ENCODE data around the gene HOXB2. TPM values are rescaled to one million over a fixed set of nuclear protein-coding genes. Genes with fewer than 3 reads are reported as not detected.

Gene HOXB2
- total RNA-seq, 1 donor from 2014 or later, result 1.9 TPM

DNA sequence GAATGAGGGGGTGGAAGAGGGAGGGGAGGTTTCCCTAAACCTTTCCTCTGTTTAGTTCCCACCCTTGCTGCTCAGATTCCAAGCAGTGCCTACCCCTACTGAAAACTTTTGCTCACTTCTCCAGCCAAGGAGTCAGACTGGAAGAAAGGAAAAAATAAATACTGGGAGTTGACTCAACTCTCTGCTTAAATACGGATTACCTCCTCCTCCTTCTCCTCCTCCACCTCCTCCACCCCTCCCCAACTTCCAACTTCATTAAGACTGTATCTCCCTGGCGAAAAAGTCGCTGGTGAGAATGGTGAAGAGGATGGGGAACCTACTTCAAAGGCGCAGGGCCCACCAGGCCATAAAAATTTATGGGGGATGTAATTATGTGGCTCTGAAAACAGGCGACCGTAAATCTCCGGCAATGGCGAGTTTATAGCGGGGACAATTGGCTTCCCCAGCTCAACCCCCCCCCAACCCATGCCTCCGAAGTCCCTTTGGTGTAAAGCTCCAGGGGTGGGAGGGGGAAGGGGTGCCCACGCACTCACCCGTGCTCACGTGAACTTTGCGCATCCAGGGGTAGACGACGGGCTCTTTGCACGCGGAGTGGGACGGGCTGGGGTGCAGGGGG lies 32.5 kb upstream of the HOXB2 start:
- TF ChIP-seq, protein P1, sequence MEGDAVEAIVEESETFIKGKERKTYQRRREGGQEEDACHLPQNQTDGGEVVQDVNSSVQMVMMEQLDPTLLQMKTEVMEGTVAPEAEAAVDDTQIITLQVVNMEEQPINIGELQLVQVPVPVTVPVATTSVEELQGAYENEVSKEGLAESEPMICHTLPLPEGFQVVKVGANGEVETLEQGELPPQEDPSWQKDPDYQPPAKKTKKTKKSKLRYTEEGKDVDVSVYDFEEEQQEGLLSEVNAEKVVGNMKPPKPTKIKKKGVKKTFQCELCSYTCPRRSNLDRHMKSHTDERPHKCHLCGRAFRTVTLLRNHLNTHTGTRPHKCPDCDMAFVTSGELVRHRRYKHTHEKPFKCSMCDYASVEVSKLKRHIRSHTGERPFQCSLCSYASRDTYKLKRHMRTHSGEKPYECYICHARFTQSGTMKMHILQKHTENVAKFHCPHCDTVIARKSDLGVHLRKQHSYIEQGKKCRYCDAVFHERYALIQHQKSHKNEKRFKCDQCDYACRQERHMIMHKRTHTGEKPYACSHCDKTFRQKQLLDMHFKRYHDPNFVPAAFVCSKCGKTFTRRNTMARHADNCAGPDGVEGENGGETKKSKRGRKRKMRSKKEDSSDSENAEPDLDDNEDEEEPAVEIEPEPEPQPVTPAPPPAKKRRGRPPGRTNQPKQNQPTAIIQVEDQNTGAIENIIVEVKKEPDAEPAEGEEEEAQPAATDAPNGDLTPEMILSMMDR (IDR thresholded peaks at IDR 0.05; ENCODE audit: borderline replicate concordance), result no peak
- H3K36me3 ChIP-seq, result no peaks in the 10 kb centered on the region
- intact Hi-C loops (cut with micrococcal nuclease), result no loop called here
- H3K27me3 ChIP-seq (ENCODE audit: low read depth), result peaks cover 100% of the 10 kb centered on the region
- peaks cover 26% of the 10 kb centered on the region for H3K4me1 ChIP-seq
- H3K27ac ChIP-seq (replicated peaks), result peak overlapping the region; percentile 71
- DNase-seq, result no peak
- peak overlapping the region; percentile 62 for H3K4me3 ChIP-seq
- no peaks in the 10 kb centered on the region for H3K9me3 ChIP-seq (replicated peaks)

DNA sequence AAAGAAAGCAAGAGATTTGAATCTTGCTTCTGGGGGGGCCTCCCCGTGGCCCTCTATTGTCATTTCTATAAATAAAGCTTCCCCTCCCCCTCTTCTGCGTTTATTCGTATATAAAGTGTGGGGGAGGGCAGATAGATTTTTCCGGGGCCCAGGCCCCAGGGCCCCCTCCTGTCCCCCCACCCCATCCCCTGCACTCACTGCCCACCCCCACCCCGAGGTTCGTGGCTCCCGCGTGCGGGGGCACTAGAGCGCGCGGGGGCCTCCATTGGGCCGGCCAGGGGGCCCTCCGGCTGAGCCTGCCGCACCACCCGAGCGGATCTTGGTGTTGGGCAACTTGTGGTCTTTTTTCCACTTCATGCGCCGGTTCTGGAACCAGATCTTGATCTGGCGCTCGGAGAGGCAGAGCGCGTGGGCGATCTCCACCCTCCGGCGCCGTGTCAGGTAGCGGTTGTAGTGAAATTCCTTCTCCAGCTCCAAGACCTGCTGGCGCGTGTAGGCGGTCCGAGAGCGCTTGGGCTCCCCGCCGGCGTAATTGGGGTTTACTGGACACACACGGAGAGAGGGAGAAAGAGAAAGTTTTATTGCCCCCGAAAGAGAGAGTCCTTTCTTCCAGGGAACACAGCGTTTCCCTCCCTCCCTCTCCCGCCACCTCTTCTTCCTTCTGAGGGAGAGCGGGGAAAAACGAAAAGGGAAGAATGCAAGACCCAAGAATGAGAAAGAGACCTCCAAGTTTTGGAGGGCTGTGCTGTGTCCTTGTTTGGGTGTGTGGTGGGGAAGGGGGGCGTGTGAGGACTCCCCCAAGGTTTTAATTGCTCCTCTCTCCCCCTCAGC lies 31.8 kb upstream of the HOXB2 start:
- Histone ChIP-seq H3K27ac (replicated peaks) (peak overlapping the region; percentile 71), H3K9me3 (replicated peaks) (no peaks in the 10 kb centered on the region), H3K27me3 (ENCODE audit: low read depth) (peaks cover 100% of the 10 kb centered on the region), H3K36me3 (no peaks in the 10 kb centered on the region), H3K4me3 (peak overlapping the region; percentile 62), H3K4me1 (peaks cover 26% of the 10 kb centered on the region)
- TF ChIP-seq, protein P1 (IDR thresholded peaks at IDR 0.05; ENCODE audit: borderline replicate concordance), result no peak
- intact Hi-C loops (cut with micrococcal nuclease), result no loop called here
- DNase-seq, result no peak

DNA sequence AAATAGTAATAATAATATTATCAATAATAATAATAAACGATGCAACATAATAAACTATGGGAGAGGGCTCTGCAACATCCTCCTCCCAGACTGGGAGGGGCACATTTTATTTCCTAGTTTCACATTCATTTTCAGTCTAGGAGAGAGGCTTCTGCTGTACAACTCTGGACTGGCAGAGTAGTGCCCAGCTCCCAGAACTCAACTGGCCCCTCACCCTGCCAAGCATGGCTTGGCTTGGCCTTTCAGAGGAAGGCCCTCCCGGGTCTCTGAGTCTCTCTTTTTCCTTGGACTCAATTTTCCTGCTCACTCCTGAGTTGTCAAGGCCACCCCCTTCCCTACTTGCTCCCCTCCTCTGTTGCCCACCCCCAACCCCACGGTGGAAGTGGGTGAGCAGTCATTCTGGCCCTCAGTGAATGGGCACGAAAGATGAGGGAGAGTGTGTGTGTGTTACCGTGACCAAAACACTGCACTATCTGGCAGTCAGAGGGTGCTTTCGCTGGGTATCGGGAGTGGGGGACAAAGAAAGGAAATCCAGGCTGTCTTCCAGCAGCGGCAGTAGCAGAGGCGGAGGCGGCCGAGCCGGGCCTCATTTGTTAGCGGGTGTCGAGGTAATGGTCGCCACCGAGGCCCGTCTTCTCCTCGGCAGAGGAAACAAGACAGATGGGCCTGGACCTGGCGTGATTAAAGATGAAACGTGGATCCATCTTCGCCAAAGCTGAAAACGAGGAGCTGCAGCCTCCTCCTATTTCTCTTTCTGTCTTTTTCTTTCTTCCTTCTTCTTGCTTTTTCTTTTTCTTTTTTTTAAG lies 31.0 kb upstream of the HOXB2 start:
- no peaks in the 10 kb centered on the region for H3K9me3 ChIP-seq (replicated peaks)
- peak overlapping the region; percentile 62 for H3K4me3 ChIP-seq
- H3K27ac ChIP-seq (replicated peaks), result peak overlapping the region; percentile 71
- DNase-seq, result no peak
- peaks cover 26% of the 10 kb centered on the region for H3K4me1 ChIP-seq
- no peaks in the 10 kb centered on the region for H3K36me3 ChIP-seq
- H3K27me3 ChIP-seq (ENCODE audit: low read depth), result peaks cover 100% of the 10 kb centered on the region
- TF ChIP-seq, protein P1 (IDR thresholded peaks at IDR 0.05; ENCODE audit: borderline replicate concordance), result no peak
- intact Hi-C loops (cut with micrococcal nuclease), result no loop called here

- Histone ChIP-seq H3K27ac (replicated peaks) (no peak overlapping the region), H3K9me3 (replicated peaks) (no peaks in the 10 kb centered on the region), H3K27me3 (ENCODE audit: low read depth) (peaks cover 100% of the 10 kb centered on the region), H3K36me3 (no peaks in the 10 kb centered on the region), H3K4me3 (no peak overlapping the region), H3K4me1 (peaks cover 26% of the 10 kb centered on the region)
- TF ChIP-seq, protein P1 (IDR thresholded peaks at IDR 0.05; ENCODE audit: borderline replicate concordance), result no peak
- no peak for DNase-seq
- intact Hi-C loops (cut with micrococcal nuclease), result no loop called here
Observed at GRCh38 chr17:48575066-48575582, 30.2 kb upstream of the HOXB2 start.

DNA sequence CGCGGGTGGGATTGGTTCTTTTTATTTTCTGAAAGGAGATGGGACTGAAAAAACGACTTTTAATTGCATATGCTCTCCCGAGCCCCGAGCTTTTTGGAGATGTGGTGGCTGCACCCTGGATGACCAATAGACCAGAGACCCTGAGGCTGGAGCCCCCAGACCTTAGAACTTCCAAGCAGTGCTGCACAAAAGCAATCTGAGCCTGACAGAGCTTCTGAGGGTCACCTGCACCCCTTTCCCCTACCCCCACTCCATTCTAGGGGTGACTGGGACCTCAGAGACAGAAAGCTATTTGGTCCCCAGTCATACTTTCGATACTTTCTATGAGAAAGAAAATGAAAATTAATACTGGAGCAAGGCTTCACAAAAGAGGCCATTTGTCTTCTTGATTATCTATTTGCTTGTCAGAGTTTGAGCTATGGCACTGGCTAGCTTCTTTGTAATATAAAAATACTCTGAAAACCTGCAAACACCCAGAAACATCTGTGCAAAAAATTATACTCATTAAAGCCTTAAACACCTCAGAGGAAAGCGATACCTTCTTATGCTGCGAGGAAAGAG lies 29.7 kb upstream of the HOXB2 start:
- Histone ChIP-seq H3K4me3 (no peak overlapping the region), H3K27me3 (ENCODE audit: low read depth) (peaks cover 100% of the 10 kb centered on the region), H3K27ac (replicated peaks) (no peak overlapping the region), H3K4me1 (peaks cover 26% of the 10 kb centered on the region), H3K9me3 (replicated peaks) (no peaks in the 10 kb centered on the region), H3K36me3 (no peaks in the 10 kb centered on the region)
- TF ChIP-seq, protein P1 (IDR thresholded peaks at IDR 0.05; ENCODE audit: borderline replicate concordance), result no peak
- intact Hi-C loops (cut with micrococcal nuclease), result no loop called here
- no peak for DNase-seq

Measured in left ventricle myocardium inferior (tissue), 1 donor.